ENCODE results near the gene COL6A3.

- TF ChIP-seq CTCF (conservative IDR thresholded peaks at IDR 0.05; ENCODE audit: low read length) (no peak), EZH2phosphoT487 (IDR thresholded peaks at IDR 0.05; ENCODE audit: borderline replicate concordance) (no peak)
Observed at GRCh38 chr2:237293978-237294377, 120.0 kb downstream of the COL6A3 start.

Data from Loucy (cell line).